GM19455 (cell line): Measurements from ENCODE around the gene SLC44A1.

Experiments used
- ATAC-seq: cut with Tn5 transposase; IDR thresholded peaks from one replicate; pipeline ENCODE4 v1.9.1; 2021; ENCODE audit not compliant: unreplicated experiment

Gene SLC44A1

DNA sequence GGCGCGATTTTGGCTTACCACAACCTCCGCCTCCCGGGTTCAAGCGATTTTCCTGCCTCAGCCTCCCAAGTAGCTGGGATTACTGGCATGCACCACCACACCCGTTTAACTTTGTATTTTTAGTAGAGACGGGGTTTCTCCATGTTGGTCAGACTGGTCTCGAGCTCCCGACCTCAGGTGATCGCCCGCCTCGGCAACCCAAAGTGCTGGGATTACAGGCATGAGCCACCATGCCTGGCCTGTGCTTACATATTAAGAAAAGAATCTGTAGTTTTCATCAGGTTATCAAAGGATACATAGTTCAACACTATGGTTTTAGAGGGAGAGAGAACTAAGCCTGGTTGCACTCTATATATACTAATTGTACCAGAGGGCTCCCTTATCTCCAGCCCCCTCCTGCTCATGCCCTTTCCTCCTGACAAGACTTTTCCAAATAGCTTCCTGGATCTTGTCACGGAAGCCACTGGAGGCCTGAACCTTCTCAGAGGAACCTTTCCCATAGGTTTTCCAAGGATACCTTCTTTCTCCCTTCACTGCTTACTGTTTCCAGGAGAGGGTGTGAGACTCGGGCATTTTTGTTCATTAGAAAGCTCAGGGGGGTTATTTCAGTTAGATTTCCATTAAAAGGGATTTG lies 53.1 kb downstream of the SLC44A1 start:
- no peak for ATAC-seq

DNA sequence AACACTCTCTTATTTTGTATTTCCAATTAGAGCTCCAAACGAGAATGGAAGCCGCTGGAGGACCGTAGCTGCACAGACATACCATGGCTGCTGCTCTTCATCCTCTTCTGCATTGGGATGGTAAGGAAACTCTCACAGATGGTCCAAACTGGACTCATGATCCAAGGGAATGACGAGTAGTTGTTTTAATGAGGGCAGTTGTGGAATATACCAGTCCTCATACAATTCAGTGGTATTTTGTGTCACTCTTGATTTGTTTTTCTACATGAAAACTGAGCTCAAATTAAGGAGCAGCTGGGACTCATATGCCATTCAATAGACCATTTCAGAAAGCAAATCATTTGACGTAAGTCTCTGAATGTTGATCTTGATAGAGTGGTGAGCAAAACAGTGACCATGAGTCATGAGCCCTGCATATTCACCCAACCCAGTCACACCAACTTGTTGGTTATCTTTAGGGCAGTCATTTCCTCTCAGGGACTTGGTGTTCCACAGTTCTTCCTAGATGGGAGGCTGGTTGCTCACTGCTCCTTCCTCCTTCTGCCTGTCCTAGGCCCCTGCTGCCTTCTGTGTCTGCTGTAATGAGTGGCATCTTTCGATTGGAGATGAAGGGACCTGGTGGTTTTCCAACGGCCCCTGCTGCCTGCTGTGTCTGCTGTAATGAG lies 54.9 kb downstream of the SLC44A1 start:
- ATAC-seq = no peak

DNA sequence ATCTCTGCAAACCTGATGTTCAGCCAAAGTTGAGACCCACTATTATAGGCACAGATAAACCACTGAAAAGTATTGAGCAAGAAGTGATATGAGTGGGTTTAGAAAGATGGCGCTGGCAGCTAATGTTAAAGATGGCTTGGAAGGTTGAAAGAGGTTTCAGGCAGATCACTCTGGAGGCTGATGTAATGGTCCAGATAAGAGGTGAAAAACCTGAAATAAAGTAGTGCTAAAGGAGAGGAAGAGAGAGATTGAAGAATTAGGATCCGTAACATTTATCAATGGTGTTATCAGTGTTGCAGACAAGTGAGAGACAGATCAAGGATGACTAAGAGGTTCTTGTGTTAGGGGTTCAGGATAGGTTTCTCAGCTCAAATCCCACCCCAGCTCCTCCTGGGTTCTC lies 58.3 kb downstream of the SLC44A1 start:
- no peak for ATAC-seq

DNA sequence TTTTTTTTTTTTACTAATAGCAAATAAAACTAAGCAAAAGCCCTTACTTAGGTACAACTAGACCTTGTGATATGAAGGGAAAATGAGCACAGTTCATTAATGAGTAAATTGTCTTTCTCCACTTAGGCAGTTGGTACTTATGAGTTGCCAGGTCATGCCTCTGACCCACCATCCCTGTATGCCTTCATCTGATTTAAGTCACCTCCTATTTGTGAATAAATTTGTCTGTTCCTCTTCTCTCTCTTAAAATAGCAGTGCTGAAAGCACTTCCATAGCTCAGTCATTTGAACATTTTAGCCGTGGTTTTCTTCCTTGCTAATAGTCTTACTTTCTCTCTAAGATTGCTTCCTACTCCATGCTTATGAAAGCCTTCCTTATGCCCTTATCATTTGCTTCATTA lies 61.4 kb downstream of the SLC44A1 start:
- no peak for ATAC-seq

DNA sequence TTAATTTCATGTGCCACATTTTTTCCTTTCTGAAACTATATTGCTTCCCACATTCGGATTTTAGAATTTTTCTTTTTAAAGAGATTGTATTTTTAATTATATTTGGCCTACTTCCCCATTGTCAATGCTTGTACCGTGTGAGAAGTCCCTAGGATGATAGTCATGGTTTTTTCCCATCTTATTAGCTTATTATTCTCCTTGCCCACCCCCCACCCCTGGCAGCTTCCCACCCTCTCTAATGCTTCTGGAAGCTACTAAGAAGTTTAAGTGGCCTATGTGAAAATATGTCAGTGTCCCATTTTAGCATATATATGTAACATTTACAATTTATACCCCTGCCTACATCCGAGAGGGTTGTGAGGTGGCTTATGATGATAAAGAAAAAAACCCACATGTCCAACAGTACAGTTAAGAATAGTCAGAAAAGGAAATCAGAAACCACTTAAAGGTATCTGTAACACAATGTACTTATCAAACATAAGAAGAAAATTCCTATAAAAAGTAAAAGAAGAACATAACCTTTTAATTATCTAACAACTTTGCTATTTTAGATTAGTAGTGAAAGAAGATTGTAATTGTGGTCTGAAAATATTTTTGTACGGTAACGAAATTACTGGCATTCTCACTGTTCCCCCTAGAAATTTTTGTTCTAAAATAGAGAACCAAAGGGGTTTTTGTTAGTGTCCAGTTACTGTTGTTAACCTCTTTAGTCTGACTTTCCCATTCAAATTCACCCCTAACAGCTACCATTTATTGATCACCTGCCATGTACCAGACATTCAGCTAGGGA lies 62.1 kb downstream of the SLC44A1 start:
- ATAC-seq = no peak

DNA sequence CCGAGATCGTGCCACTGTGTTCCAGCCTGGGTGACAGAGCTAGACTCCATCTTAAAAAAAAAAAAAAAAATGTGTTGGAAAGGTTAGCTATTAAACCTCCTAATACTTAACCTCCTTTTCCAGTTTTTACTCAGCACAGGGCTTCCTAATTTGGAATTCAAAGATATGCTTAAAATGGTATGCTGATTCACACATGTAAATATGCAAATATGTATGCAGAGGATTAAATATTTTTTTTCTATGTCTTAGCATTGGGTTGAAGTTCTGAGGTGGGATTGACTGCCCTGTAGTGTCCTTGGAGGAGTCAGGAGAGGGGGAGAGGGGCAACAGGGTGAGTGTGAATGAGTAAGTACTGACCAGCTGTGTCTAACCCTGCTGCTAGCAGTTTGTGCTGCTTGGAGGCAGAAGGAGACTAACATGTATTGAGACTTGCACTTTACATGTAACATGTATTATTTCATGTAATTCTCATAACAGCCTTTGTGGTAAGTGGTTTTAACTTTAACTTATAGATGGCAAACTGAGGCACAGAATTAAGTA lies 63.2 kb downstream of the SLC44A1 start:
- ATAC-seq = no peak

DNA sequence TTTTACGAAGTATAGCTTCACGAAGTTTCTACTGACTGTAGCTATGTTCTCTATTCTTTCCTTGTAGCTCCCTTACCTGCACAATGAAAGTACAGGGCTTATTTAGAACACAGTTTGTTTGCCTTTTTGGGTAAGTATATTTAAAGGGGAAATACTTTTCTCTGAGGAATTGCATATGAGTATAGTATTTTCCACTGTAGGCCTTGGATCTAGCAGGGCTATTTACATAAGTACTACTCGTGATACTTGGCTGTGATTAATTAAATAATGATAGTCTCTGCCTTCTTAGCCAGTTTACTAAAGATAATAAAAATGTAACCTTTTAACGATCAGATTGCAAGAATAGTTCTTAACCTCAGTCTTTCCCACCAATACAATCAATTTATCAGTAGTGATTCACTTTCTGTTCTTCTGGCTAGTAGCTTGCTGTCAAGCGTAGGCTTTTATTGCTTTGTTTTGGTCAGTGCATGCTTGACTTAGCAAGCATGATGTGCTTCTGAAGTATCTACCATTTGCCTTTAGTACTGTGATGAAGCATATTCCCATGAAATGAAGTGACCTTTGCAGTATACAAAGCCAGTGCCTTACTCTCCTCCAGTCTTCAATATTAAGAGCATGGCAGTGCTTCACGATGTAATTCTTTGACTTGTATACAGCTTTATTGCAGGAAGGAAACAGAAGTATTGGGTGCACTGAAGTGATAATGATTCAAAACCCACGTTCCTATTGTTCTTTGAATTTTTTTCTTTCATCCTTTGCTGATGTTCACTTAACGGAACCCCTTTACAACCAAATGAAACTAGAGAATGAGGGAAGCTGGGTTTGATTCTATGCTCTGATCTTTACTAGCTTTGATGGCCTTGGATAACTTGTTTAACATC lies 64.2 kb downstream of the SLC44A1 start:
- ATAC-seq = no peak

DNA sequence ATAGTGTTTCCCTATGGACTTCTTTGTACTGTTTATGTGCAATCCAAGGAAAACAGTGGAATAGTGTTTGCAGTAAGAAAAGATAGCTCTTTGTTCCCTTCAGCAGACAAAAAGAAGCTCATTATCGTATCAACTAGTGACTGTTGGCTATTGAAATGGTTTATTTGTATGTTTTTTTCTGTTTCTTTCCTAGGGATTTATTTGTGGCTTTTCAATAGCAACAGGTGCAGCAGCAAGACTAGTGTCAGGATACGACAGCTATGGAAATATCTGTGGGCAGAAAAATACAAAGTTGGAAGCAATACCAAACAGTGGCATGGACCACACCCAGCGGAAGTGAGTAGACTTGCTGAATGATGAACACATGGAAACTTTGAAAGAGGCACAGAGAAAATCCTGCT lies 65.1 kb downstream of the SLC44A1 start:
- no peak for ATAC-seq

DNA sequence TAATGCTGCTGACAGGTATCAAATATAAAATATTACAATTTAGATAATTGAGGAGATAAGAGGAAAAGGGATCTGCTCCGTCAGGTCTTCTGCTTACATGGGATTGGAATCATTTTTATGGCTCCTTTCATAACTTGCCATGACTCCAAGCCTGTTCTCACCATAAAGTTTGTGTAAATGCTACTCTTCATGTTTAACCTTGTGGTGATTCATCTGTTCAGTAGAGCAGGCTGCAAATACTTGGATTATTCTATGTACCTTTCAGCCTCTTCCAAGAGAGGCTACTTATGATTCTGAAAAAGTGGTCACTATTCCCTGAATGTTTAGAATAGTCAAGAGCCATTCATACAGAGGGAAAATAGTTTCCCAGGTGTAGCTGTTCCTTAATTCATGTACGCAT lies 66.9 kb downstream of the SLC44A1 start:
- no peak for ATAC-seq

DNA sequence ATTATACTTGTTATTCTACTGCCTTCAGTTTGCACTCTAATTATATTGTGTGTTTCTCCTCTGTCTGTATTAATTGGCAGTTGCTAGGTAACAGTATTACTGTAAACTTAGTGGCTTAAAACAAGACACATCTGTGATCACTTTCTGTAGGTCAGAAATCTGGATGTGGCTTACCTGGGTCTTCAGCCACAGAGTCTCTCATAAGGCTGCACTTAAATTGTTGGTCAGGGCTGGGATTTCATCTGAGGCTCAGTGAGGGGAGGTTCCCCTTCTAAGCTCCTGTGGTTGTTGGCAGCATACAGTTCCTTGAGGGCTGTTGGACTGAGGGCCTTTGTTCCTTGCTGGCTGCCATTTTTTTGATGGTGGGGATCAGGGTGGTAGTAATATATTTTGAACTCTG lies 68.8 kb downstream of the SLC44A1 start:
- peak; percentile 53 for ATAC-seq

DNA sequence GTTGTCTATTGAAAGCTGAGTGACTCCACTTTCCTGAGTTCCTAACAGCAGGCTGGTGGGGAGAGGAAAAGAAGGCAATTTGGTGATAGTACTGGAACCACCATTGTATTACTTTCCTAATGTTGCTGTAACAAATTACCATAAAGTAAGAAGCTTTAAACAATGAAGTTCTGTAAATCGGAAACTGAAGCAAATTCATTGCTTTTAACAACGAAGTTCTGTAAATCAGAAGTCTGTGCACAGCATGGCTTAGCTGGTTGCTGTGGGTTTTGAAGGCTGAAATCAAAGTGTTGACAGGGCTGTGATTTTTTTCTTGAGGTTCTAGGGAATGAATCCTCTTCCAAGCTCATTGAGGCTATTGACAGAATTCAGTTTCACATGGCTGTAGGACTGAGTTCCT lies 72.3 kb downstream of the SLC44A1 start:
- ATAC-seq = no peak

DNA sequence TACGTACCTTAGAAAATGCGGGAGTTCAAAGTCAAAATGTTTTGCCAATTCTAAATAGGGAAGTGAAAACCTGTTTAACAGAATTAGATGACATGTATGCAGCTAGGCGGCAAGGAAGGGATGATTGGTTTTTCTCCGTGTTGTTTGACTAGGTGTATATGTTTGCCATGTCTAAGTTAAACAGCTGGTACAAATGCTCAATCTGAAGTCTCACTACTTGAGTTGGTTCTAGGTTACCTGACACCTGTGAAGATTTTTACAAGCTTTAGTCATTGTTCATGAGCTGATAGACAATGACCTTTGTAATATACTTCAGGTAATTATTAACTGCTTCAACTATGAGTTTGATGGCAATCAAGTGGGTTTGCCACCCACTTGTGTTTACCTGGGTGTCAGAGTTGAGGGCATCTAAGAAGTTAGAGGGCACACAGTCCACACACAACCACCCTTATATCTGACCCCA lies 74.3 kb downstream of the SLC44A1 start:
- no peak for ATAC-seq

DNA sequence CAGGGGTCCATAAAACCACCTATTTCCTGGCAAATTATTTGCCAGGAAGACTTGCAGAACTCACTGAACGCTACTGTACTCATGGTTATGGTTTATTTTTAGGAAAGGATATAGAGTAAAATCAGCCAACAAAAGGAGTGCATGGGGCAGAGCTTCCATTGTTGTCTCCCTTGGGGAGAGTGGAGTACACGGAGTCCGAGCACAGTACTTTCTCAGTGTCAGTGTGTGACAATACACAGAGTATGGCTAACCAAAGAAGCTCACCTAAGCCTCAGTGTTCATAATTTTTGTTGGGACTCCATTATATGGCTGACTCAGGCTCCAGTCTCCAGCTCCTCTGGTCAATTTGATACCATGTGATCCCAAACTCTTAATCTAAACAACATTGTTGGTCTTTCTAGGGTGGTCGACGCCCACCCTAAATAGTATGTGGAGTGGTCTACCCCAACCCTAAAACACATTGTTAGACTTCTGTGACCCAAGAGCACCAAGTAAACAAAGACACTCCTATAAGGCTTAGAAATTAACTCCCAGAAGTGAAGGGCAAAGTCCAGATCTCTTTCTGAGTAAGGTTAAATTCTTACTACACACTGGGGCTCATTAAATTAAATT lies 74.9 kb downstream of the SLC44A1 start:
- no peak for ATAC-seq

DNA sequence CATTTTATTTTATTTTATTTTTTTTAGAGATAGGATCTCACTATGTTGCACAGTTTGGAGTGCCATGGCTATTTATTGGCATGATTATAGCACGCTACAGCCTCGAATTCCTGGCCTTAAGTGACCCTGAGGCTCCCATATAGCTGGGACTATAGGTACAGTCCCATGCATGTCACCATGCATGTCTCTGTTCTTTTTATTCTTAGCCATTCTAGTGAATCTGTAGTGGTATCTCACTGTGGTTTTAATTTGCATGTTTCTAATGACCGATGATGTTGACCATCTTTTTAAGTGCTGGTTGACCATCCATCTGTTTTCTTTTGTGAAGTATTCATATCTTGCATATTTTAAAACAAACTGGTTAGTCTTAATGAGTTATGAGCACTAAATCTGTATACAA lies 76.1 kb downstream of the SLC44A1 start:
- no peak for ATAC-seq

DNA sequence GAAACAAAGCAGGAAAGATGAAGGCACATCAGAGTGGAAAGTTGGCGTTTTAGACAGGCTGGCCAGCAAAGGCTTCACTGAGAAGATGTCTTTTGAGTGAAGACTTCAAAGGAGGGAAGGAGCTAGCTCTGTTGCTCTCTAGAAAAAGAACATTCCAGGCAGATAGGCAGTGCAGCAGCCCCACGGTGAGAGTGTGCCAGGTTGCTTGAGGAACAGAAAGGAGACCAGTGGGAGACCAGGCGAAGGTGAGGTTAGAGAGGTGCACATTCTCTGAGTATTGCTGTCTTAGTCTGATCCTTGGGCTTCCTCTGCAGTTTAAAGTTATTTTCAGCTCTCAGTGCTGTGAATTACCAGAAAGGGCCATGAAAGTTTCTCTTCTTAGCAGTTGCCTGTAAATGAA lies 83.8 kb downstream of the SLC44A1 start:
- ATAC-seq = no peak

DNA sequence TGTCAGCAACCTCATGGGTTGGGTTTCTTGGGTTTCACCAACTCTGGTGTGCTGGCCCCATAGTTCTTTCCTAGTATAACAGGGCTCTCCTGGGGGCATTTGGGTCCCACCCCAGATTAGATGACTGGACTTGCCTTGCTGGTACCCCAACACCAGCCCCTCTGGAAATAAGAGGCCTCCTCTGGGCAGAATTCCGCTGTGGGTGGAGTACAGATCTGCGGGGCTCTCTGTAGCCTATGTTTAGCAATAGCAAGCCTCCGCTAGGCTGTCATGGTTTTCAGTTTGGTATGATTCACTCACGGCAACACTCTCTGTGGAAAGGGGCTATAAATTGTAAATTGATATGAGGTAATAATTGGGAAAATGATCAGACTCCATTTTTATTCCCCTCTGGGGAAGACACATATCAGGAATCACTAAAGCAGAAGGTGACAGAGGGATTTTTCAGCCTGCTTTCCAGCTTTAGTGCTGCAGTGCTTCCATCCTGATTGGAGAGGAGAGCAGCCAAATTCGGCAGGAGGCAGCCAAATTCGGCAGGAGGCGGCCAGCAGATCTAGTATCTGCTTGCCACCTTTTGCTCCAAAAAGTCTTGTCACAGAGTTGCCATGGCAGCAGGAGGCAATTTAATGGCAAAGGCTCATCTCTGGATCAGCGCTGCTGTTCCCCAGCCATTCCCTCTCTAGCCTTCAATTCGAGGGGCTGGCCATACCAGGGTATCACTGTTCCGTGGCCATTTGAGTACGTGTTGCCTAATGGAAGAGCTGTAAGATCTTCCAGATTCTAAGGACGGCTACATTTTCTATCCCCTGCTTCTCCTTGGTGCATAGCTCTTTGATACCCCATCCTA lies 84.6 kb downstream of the SLC44A1 start:
- ATAC-seq = no peak

DNA sequence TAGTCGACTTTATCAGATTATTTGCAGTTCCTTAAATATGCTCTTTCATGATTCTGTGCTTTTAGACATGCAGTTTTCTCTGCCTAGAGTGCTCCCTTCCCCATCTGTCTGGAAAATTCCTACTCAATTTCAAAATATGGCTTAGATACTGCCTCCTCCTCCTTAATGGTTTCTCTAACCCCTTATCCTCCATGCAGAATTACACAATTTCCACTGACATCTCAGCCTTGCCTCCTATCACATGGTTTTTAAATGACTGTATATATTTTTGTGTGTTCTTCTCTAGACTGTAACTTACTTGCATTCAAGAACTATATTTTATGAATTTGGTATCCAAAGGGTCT lies 85.2 kb downstream of the SLC44A1 start:
- no peak for ATAC-seq

DNA sequence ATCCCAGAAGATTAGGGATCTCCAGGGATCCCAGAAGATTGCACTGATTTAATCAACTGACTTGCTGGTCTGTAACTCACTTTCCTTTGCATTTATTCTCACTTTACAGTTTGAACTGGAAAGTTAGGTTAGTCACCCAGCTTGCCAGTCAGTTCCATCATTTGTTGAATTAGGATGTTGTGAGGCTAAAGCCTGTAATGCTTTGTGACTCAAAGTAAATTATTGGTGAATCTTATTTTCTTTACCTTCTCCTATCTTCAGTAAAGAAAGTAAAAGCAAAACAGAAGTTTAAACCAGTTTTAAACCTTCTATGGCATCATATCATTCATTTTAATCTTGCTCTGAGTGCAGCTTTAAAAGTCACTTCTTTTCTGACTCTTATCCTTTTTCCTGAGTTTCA lies 85.8 kb downstream of the SLC44A1 start:
- ATAC-seq = no peak

DNA sequence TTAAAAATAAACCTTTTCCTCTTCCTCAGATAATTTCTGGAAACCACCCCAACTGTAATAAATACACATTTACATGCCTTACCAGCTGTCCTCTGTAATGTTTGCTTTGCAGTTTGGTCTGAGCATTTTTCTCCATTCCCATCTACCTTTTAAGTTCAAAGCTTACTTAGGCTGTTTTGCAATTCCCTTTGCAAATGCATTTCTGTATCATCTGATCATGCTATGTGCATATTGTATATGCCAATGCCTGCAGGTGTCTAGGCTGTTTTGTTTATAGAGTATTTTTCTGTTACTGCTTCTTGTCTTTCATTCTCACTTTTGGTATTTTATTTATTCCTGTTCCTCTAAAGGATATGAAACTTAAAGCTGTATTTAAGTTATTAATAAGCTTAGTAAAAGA lies 86.3 kb downstream of the SLC44A1 start:
- ATAC-seq = peak; percentile 71

DNA sequence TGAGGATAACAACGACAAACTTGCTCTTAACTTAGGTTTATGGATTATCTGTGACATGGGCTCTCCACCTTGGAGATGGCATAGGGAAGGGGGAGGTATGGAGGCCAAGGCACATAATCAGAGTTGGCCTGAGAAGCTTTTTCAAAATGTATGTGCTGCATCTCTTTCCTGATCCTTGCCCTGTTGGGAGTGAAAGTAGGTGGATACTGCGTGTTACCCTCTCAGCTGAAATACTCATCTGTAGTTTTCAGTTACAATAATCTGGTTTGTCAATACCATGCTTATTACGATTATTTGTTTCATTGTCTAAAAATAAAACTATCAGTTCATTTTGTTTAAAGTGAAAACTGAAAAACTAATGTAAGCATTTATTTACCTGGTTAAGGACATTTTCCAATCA lies 86.7 kb downstream of the SLC44A1 start:
- peak; percentile 41 for ATAC-seq
